Stimulated activated CD4-positive, alpha-beta T cell treated with anti-CD3 and anti-CD28 coated beads, Interleukin-4, amount 100 ng/mL, for 1 hour (primary cell): ENCODE measurements around the gene ZC3H12D.
"Not testable (repeated sequence)": the region's sequence is repeated elsewhere in the genome, so short reads cannot be mapped to it uniquely, and the experiment has no call there.

Experiments
- DNase-seq: peaks from one replicate; pipeline ENCODE4 v3.0.0-alpha.2; 2020

ZC3H12D gene

GRCh38 chr6:149457316-149457884 lies 27.4 kb downstream of the ZC3H12D start:
- no peak for DNase-seq

GRCh38 chr6:149456311-149457021 lies 28.3 kb downstream of the ZC3H12D start:
- DNase-seq: no peak

- no peak for DNase-seq
Measured at GRCh38 chr6:149455031-149455732, 29.6 kb downstream of the ZC3H12D start.

- DNase-seq: no peak
Measured at GRCh38 chr6:149454346-149454848, 30.4 kb downstream of the ZC3H12D start.

- DNase-seq: no peak
Measured at GRCh38 chr6:149453597-149454345, 31.0 kb downstream of the ZC3H12D start.

- DNase-seq: no peak
Measured at GRCh38 chr6:149452037-149452939, 32.5 kb downstream of the ZC3H12D start.

GRCh38 chr6:149451376-149452036 lies 33.3 kb downstream of the ZC3H12D start:
- no peak for DNase-seq

GRCh38 chr6:149450679-149451375 lies 34.0 kb downstream of the ZC3H12D start:
- DNase-seq: no peak

GRCh38 chr6:149449831-149450678 lies 34.8 kb downstream of the ZC3H12D start:
- no peak for DNase-seq

GRCh38 chr6:149448821-149449453 lies 35.9 kb downstream of the ZC3H12D start:
- no peak for DNase-seq

- no peak for DNase-seq
Measured at GRCh38 chr6:149446791-149447376, 37.9 kb downstream of the ZC3H12D start.

- DNase-seq: no peak
Measured at GRCh38 chr6:149445573-149445972, 39.2 kb downstream of the ZC3H12D start.

- DNase-seq: no peak
Measured at GRCh38 chr6:149445095-149445466, 39.7 kb downstream of the ZC3H12D start.

- DNase-seq: not testable (repeated sequence)
Measured at GRCh38 chr6:149444360-149445094, 40.3 kb downstream of the ZC3H12D start.

GRCh38 chr6:149443411-149444181 lies 41.2 kb downstream of the ZC3H12D start:
- no peak for DNase-seq

GRCh38 chr6:149441740-149442139 lies 43.1 kb downstream of the ZC3H12D start:
- no peak for DNase-seq
